Activated CD8-positive, alpha-beta memory T cell treated with anti-CD3 and anti-CD28 coated beads for 24 hours (primary cell): ENCODE results near the gene ANTXR2.
"Not testable (repeated sequence)": the region's sequence is repeated elsewhere in the genome, so short reads cannot be mapped to it uniquely, and the experiment has no call there.

Source experiments
- DNase-seq: peaks from one replicate; pipeline ENCODE4 v3.0.0-alpha.2; 2020

Gene ANTXR2

DNA sequence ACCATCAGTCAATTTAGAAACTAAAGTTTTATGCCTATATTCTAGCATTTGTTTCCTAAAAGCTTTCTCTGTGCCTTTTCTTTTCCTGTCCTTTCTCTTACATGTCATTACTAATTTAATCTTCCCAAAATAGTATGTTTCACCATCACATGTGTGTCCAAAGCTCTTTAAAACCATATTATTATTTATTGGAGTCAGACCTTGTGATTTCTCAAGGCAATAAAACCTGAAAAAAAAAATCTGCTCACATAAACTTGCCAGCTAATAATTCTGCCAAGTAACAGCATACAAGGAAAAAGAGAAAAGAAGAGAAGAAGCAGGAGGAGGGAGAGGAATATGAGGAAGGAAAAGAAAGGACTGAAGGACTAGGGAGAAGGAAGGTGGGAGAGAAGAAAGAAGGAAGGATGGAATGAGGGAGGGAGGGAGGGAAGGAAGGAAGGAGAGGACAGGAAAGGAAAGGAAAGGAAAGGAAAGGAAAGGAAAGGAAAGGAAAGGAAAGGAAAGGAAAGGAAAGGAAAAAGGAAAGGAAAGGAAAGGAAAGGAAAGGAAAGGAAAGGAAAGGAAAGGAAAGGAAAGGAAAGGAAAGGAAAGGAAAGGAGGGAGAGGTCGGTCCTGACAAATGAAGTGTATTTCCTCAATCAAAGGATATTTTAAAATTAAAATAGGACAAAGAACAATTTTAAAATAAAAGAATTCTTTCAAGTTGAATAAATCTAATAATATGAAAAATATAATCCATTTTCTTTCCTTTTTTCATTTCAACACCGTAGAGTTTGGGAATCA is 57.4 kb downstream of the ANTXR2 start:
- DNase-seq, result no peak

DNA sequence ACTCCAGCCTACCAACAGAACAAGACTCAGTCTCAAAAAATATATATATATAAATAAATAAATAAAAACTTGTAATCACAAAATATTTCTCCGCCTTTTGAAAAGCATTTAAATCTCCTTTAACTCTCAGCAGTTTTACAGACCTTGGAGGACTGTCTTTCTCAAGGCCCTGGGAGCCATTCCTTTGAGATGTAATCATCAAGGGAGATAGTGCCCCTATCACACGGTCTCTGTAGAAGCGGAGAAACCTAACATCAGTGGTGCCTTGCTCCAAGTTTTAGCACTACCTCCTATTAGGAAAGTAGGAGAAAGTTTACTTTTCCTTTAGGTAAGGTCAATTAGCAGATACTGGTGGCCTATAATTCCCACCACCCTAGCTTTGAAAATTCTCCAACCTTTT is 58.5 kb downstream of the ANTXR2 start:
- DNase-seq, result no peak

DNA sequence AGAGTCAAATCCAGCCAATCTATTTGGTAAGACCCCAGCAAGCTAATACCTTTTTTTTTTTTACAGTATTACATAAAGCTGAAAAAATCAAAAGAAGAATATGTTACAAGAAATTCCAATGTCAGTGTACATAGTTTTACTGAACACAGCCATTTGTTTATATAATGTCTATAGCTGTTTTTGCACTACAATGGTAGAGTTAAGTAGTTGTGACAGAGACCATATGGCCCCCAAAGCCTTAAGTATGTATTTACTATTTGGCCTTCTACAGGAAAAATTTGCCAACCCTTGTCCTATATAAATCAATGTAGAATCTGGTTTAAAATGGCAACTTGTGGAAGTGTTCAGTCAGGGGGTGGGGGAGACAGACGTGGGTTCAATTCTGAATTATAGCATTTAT is 60.7 kb downstream of the ANTXR2 start:
- no peak for DNase-seq

DNA sequence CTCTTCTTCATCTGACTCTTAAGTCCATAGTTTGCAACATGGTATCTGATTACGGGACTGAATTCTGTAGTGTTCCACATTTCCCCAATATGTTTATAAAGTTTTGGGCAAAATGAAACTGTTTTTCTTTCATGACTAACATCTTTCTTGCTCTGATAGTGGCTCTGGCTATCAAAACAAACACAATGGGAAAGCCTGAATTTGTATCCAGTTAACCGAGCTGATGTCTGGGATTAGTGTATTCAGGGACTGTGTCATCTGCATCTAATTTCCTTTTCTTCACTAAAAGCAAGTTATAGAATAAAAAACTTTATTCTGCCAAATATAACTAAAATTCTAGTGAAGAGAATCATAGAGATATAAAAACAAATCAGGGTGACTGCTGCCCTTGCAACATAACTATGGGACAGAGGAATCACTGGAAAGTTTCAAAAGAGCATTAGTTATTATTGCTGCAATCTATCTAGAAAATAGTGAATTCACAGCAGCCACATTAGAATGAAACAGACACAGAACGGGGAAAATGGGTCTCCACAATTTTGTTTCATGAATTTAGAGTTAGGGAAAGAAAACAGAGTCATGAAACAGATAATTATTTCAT is 61.3 kb downstream of the ANTXR2 start:
- no peak for DNase-seq

DNA sequence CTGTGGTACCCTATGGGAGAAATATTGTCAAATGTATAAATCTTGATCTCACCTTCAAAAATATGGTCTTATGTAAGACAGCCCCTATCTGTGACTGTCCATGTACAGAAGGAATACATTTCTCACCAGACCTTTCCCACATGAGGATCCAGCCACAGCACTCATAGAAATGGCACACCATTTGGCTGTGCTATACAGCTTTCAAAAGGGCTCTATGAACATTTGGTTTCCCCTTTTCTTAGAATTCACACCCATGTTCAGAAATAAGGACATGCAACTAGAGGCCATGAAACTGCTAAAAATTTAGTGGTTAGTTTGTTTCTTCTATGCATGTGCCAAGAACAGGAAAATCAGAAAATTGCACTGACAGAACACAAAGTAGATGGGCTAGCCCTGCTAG is 62.7 kb downstream of the ANTXR2 start:
- DNase-seq, result no peak

DNA sequence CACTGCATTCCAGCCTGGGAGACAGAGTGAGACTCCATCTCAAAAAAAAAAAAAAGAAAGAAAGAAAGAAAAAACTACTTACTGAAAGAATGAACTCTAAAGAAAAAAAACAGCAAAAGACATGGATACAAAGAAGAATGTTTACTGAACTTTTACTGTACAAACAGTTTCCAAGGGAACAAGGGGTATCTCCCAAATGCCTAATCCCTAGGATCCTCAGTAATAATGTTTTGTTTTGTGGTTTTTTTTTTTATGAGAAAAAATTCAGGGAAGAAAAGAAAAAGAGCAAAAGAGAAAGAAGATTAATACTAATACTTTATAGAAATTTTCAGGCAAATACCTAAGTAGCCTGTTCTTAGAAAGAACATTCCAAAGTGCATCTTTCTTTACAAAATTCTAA is 63.2 kb downstream of the ANTXR2 start:
- no peak for DNase-seq

DNA sequence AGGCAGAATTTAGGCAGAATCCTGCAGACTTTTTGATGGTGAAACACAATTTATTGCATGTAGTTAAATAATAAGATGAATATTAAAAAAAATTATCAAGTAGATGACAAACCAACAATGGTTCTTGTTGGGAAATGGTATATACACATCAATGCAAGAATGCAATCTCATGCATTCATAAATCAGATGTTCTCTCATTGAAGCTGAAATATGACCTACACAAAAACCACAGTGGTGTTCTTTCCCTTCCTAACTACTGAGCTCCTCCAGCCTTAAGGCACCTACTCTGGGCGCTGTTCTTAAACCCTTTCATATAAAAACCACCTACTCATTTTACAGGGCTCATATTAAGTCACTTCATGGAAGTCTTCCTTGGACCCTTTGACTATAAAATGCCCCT is 64.1 kb downstream of the ANTXR2 start:
- DNase-seq, result no peak

DNA sequence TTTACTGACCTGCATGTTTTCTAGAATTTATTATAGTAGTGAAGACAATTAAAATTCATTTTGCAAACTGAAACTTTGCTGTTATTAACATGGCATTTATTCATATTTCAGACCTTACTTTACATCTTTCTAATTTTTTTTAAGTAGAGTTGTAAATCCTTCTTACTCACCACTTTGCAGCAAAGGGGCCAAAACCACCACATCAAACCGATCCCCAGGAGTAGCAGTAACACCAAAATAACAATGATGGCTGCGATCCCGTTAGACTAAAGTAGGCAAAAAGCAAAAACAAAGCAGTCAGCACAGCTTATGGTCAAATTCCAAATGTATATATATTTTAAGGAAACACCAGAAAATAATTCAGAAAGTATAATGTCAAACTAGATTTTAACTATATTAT is 64.7 kb downstream of the ANTXR2 start:
- DNase-seq, result no peak

DNA sequence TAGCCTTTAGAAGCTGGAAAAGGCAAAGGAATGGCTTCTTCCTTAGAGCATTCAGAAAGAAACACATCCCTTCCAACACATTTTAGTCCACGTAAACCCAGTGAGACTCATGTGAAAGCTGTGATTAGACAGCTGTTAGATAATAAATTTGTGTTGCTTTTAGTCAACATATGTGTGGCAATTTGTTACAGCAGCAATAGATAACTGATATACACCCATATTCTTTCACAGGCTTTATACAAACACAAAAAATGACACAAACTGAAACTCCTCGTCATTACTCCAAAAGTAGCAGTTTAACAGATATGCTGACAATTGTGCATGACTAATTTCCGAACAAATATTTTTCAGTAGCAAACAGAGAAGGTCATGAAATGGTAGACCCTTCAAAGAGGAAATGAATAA is 65.3 kb downstream of the ANTXR2 start:
- DNase-seq, result no peak

DNA sequence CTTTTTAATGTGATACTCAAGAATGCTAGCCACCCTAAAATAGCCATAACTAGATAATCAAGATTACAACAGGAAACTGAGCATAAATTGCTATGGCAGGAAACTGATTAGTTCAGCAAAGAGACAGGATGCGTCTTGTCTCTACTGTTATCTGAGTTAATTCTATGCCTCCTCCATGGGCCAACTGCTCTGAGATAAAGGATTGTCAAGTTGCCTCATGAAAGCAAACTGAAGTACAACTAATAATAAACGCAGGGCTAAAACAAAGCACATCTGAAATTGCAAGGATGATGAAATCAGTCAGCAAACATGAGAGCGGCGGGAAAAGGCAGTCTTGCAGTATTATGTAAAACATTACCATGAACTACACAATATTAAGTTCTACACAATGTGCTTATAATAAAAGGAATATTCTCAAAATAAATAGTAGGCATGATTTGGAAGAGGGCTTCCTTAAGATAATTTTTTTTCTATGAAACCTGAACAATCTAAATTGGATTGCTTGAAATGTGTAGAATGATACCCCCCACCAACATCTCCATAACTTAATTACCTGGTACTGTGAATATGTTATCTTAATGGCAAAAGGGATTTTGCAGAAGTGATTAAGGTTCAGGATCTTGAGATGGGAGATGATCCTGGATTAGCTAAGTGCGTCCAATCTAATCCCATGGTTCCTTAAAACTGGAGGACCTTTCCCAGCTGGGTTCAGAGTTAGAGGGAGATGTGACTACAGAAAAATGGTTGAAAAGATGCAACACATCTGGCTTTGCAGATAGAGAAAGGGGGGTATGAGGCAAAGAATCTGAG is 65.9 kb downstream of the ANTXR2 start:
- no peak for DNase-seq

DNA sequence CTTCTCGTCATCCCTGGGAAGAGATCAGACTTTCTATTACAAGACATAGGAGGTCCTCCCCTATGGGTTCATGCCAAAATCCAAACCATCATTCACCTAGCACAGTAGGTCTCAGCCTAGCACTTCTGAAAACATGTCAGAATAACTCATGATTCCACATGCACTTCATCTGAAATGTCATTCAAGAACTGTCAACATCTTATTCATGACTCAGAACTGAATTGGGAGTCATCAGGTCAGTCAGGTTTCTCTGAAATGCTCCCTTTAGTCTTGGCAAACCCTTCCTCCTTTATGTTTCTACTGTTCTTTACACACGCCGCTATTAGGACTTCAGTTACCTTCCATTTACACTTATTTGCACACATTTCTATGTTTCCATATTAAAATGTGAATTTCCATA is 67.2 kb downstream of the ANTXR2 start:
- no peak for DNase-seq

DNA sequence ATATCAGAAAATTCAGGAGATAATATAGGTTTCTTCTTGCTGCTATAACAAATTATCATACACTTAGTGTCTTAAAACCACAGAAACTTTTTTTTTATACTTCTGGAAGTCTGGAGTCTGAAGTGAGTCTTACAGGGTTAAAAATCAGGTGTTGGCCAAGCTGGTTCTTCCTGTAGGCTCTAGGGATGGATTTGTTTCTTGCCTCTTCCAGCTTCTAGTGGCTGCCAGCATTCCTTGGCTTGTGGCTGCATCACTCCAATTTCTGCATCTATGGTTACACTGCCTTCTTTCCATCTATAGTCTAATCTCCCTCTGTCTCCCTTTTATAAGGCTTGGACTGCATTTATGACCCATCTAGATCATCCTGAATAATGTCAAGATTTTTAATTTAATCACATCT is 68.7 kb downstream of the ANTXR2 start:
- DNase-seq, result no peak

DNA sequence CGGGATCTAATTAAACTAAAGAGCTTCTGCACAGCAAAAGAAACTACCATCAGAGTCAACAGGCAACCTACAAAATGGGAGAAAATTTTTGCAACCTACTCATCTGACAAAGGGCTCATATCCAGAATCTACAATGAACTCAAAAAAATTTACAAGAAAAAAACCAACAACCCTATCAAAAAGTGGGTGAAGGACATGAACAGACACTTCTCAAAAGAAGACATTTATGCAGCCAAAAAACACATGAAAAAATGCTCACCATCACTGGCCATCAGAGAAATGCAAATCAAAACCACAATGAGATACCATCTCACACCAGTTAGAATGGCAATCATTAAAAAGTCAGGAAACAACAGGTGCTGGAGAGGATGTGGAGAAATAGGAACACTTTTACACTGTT is 70.5 kb downstream of the ANTXR2 start:
- not testable (repeated sequence) for DNase-seq

DNA sequence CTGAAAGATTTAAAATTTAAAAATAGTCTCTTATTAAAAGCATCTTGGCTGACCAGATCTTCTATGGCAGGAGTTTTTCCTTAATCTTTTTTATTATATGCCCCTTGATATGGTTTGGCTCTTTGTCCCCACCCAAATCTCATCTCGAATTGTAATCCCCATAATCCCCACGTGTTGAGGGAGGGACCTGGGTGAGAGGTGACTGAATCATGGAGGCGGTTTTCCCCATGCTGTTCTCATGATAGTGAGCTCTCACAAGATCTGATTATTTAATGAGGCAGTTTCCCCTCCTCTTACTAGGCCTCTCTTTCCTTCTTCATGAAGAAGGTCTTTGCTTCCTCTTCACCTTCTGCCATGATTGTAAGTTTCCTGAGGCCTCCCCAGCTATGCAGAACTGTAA is 74.0 kb downstream of the ANTXR2 start:
- not testable (repeated sequence) for DNase-seq

DNA sequence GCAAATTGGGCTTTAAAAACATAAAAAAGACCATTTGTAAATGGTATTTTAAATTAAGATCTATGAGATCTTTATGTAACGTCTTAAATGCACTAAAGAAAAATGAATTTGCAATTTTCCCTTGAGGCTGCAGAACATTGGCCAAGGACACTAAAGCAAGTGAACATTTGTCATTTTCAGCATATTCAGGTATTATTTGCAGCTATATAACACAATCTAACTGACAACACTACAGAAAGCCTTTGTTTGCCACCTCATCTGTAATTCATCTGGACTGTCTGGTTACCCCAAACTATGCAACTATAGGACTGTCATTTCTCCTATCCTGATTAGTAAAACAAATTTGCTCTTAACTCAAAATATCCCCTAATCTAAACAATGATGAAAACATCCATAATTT is 74.8 kb downstream of the ANTXR2 start:
- no peak for DNase-seq

DNA sequence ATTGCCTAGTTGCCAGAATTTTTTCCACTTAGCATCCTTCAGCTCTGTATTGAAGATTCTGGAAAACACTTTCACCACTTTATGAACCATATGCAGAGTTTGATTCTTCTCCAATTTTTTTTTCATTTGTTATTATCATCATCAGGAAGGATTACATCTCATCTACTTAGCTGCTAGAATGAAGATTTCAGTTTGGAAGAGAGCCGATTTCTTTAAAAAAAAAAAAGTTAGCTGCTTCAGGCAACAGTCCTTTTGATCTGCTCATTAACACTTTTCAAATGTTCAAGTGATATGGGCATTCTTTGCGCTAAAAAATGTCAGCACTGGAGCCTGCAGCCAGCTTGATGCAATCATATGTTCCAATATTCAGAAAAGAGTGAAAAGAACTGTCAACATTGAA is 76.2 kb downstream of the ANTXR2 start:
- DNase-seq, result no peak

DNA sequence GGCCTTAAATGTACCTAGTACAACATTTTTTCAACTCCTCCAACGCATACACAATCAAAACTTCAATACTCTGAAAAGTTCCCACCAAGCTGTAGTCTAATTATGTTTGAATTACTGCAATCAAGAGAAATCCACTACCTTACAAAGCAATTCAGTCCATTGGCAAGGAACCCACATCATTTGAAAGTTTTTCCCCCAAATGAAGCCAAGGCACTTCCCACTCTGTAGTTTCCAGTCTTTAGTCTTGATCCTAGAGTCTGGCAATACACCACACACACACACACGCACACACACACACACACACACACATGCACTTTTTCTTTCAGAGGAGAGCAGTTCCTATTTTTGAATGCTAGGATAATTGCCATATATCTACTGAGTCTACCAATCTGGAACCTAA is 79.6 kb downstream of the ANTXR2 start:
- no peak for DNase-seq

DNA sequence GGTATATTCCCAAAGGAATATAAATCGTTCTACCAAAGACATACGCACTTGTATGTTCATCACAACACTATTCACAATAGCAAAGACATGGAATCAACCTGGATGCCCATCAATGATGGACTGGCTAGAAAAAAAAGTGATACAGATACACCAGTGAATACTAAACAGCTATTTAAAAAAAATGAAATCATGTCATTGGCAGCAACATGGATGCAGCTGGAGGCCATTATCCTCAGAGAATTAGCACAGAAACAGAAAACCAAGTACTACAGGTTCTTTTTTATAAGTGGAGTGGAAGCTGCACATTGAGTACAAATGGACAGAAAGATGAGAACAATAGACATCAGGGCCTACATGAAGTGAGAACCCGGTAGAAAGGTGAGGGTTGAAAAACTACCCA is 81.4 kb downstream of the ANTXR2 start:
- DNase-seq, result no peak

DNA sequence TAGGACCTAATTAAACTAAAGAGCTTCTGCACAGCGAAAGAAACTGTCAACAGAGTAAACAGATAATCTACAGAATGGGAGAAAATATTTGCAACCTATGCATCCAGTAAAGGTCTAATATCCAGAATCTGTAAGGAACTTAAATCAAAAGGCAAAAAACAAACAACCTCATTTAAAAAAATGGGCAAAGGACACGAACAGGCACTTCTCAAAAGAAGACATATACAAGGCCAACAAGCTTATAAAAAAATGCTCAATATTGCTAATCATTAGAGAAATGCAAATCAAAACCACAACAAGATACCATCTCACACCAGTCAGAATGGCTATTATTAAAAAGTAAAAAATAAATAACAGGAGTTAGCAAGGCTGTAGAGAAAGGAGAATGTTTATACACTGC is 81.9 kb downstream of the ANTXR2 start:
- DNase-seq, result not testable (repeated sequence)

DNA sequence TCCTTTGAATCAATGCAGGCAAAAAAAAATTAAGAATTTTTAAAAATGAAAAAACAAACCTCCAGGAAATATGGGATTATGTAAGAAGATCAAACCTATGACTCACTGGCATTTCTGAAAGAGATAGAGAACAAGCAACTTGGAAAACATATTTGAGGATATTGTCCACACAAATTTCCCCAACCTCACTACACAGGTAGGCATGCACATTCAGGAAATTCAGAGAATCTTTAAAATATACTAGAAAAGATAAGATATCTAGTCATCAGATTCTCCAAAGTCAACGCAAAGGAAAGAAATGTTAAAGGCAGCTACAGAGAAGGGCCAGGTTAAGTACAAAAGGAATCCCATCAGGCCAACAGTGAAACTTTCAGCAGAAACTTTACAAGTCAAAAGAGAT is 85.6 kb downstream of the ANTXR2 start:
- DNase-seq, result no peak

DNA sequence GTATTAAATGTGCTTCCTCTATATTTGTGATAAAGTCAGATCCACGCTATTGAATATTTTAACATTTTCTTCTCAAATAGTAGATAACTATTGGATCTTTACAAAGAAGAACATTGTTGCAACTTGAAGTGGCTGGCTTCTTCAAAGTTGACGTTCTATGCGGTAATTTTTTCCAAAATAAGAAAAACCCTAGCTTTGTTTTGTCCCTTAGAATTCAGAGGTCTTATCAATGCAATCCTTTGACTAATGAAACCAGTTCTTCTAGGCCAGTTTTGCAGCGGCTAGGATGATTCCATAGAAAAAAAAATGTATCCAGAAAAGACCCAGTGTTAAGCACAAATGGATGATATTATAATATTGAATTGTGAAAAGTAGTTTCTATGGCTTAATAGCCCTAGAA is 89.6 kb downstream of the ANTXR2 start:
- no peak for DNase-seq

DNA sequence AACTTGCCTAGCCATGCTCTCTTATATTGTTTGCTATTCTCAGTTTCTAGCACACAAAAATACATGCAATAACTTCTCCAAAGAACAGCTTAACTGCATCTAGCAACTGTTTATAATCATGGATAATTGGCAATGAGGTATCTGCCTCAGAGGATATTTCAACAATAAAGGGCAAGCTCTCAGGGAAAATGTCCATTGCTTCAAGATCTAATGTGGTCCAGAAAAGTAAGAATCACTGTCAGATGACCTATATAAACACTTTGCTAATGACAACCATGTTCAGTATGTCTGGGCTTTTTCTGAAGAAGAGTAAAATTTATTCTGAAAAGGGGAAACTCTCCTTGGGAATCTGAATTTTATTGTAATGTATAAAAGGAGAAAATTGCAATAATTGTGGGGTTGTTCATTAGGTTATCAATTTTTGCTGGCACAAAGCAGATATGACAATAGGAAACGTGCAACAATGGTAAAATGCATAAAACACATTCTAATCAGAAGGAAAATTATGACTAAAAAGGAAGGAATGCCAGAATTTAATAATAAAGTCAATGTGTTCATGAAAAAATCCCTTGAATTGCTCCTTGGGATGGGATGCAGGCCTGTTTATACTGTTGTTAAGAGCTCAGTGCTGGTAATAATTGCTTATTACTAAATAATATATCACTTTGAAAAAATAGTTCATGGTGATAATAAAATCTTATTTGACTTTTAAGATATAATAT is 90.3 kb downstream of the ANTXR2 start:
- DNase-seq, result no peak

DNA sequence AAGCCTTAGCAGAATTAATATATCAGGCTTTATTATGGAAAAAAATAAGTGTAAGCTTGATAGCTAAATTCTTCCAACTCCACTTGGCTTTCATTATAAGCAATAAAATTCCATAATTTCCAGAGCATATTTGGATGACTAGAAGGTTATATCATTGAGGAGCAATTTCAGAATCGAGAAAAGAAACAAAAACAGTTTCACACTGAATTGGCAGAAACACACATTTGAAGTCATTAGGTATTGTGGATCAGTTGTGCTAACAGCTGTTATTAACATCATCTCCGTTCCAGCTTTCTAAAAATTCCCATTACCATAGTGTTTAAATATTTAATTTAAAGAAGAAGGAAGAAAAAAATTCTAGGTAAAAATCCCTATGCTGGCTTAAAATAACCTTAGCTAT is 92.6 kb downstream of the ANTXR2 start:
- no peak for DNase-seq
